ENCODE measurements around the gene HAUS3. TPM values are rescaled to one million over a fixed set of nuclear protein-coding genes. Genes with fewer than 3 reads are reported as not detected.

HAUS3 gene
- total RNA-seq, 1 experiment from 2014 or later = 17.3 TPM

GRCh38 chr4:2289955-2290333 lies 48.0 kb upstream of the HAUS3 start:
- Histone ChIP-seq H3K4me2 (ENCODE audit: low read length) (no peak overlapping the region), H3K27me3 (ENCODE audit: insufficient read depth, low read length) (no peaks in the 10 kb centered on the region), H3K79me2 (ENCODE audit: insufficient read depth, low read length) (no peaks in the 10 kb centered on the region), H3K36me3 (ENCODE audit: control insufficient read depth in 1 of 2, insufficient read depth in 2 of 2, low read length in 2 of 2) (no peaks in the 10 kb centered on the region), H4K20me1 (ENCODE audit: insufficient read depth) (no peaks in the 10 kb centered on the region), H3K9ac (ENCODE audit: low read length) (no peak overlapping the region), H3K4me3 (replicated peaks in 1 of 2; ENCODE audit: low read depth in 1 of 2, low read length in 2 of 2) (no peak overlapping the region), H3K4me1 (ENCODE audit: control insufficient read depth in 1 of 2, insufficient read depth in 2 of 2, low read length in 2 of 2) (peaks cover 0 to 9% of the 10 kb centered on the region in 2 experiments; a peak in 2 of 4 replicates), H2AFZ (ENCODE audit: low read depth, low read length, poor library complexity, severe bottlenecking) (no peak overlapping the region), H3K9me2 (ENCODE audit: insufficient read depth) (no peaks in the 10 kb centered on the region), H3K27ac (ENCODE audit: low read depth, low read length) (no peak overlapping the region), H3K9me3 (ENCODE audit: control insufficient read depth in 1 of 2, insufficient read depth in 1 of 2, low read depth in 1 of 2, low read length in 2 of 2) (no peaks in the 10 kb centered on the region)
- intact Hi-C loops (cut with micrococcal nuclease) = no loop called here
- no peak for TF ChIP-seq ATF3 (IDR thresholded peaks at IDR 0.05)
- ChIA-PET POLR2A (no interaction called here), RAD21 (ENCODE audit: low non-redundant PET in 1 of 2, low total read pairs in 2 of 2, uncharacterized antibody in 2 of 2, unreplicated experiment in 2 of 2) (no interaction called here), CTCF (no interaction called here)
- DNase-seq (ENCODE audit: low read depth, low spot score) = no peak
- no peak for ATAC-seq
- BruUV-seq (replicated peaks) = no TSS peak

DNA sequence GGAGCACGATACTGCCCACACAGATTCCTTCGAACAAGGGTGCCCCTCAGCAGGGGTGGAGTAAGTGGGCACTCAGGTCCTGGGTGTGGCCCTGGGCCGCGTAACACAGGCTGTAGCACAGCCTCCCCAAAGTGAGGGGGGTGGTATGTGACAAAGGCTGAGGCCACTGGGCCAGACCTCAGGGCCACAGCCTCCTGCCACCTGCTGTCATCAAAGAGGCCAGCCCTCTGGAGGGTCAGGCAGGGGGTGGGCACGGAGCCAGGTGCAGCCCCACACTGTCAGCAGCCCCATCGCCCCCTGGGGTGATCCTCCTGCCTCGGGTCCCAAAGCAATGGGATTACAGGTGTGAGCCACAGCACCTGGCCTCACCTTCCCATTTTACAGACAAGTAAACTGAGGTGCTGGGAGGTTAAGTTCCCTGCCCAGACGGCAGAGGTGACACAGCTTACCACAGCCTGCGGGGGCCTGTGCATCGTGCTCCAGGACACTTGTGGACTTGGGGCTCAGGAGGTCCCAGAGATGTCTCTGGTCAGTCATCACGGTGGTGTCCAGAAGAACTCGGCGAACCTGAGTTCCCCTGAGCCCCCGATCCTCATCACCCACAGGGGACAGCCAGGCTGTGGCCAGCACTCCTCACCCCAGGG lies 47.5 kb upstream of the HAUS3 start:
- Histone ChIP-seq H3K9me2 (ENCODE audit: insufficient read depth) (no peaks in the 10 kb centered on the region), H2AFZ (ENCODE audit: low read depth, low read length, poor library complexity, severe bottlenecking) (no peak overlapping the region), H3K27me3 (ENCODE audit: insufficient read depth, low read length) (no peaks in the 10 kb centered on the region), H3K79me2 (ENCODE audit: insufficient read depth, low read length) (no peaks in the 10 kb centered on the region), H3K4me3 (replicated peaks in 1 of 2; ENCODE audit: low read depth in 1 of 2, low read length in 2 of 2) (no peak overlapping the region), H3K27ac (ENCODE audit: low read depth, low read length) (no peak overlapping the region), H3K4me1 (ENCODE audit: control insufficient read depth in 1 of 2, insufficient read depth in 2 of 2, low read length in 2 of 2) (peaks cover 0 to 9% of the 10 kb centered on the region in 2 experiments; a peak in 2 of 4 replicates), H3K4me2 (ENCODE audit: low read length) (no peak overlapping the region), H3K9ac (ENCODE audit: low read length) (no peak overlapping the region), H3K36me3 (ENCODE audit: control insufficient read depth in 1 of 2, insufficient read depth in 2 of 2, low read length in 2 of 2) (no peaks in the 10 kb centered on the region), H3K9me3 (ENCODE audit: control insufficient read depth in 1 of 2, insufficient read depth in 1 of 2, low read depth in 1 of 2, low read length in 2 of 2) (no peaks in the 10 kb centered on the region), H4K20me1 (ENCODE audit: insufficient read depth) (no peaks in the 10 kb centered on the region)
- no peak for DNase-seq (ENCODE audit: low read depth, low spot score)
- TF ChIP-seq, protein P1, sequence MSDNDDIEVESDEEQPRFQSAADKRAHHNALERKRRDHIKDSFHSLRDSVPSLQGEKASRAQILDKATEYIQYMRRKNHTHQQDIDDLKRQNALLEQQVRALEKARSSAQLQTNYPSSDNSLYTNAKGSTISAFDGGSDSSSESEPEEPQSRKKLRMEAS (IDR thresholded peaks at IDR 0.05) = no peak
- TF ChIP-seq CBX3 (IDR thresholded peaks at IDR 0.05; ENCODE audit: low read depth) = no peak
- TF ChIP-seq ZBTB33 (IDR thresholded peaks at IDR 0.05; ENCODE audit: extremely low read depth, insufficient replicate concordance, low read length) = no peak
- no peak for TF ChIP-seq SP1 (IDR thresholded peaks at IDR 0.05; ENCODE audit: low read depth)
- TF ChIP-seq EZH2phosphoT487 (IDR thresholded peaks at IDR 0.05; ENCODE audit: borderline replicate concordance) = no peak
- no peak for TF ChIP-seq EZH2 (IDR thresholded peaks at IDR 0.05)
- TF ChIP-seq POLR2AphosphoS5 (IDR thresholded peaks at IDR 0.05; ENCODE audit: low read depth, low read length) = no peak
- TF ChIP-seq YY1 (IDR thresholded peaks at IDR 0.05; ENCODE audit: extremely low read depth, insufficient replicate concordance, low read depth, low read length) = no peak
- no peak for TF ChIP-seq JUND (IDR thresholded peaks at IDR 0.05)
- no peak for TF ChIP-seq POLR2A (IDR thresholded peaks at IDR 0.05; ENCODE audit: borderline replicate concordance, extremely low read depth, insufficient read depth, insufficient read length)
- no peak for TF ChIP-seq ZNF274 (IDR thresholded peaks at IDR 0.05; ENCODE audit: low read depth, low read length)
- ChIA-PET POLR2A (no interaction called here), CTCF (no interaction called here), RAD21 (ENCODE audit: low non-redundant PET in 1 of 2, low total read pairs in 2 of 2, uncharacterized antibody in 2 of 2, unreplicated experiment in 2 of 2) (no interaction called here)
- intact Hi-C loops (cut with micrococcal nuclease) = no loop called here
- ATAC-seq = no peak
- BruUV-seq (replicated peaks) = no TSS peak
